K562 (cell line): ENCODE measurements around the gene SH3YL1.

Source experiments
- ELF1 ChIP-seq: fragments of 200-800 bp; sonication (Bioruptor generic); IDR thresholded peaks from 2 replicates; pipeline ENCODE4 v1.6.1; 2016; ENCODE audit warnings: missing genetic modification characterization, missing compliant biosample characterization
- EZH2 ChIP-seq: IDR thresholded peaks from 2 replicates; pipeline ENCODE4 v1.6.1; 2012; ENCODE audit warnings: low read depth, mild to moderate bottlenecking, inconsistent platforms, low read length, borderline replicate concordance
- GTF2F1 ChIP-seq: IDR thresholded peaks from 2 replicates; pipeline ENCODE4 v1.6.1; 2011; ENCODE audit warnings: low read depth, low read length, improper control_type of control experiment
- HMGXB4 ChIP-seq: sonication (generic); formaldehyde crosslinking; IDR thresholded peaks from 2 replicates; pipeline ENCODE4 v1.8.1; 2023; ENCODE audit warnings: mild to moderate bottlenecking, missing genetic modification reagents
- HNRNPK ChIP-seq: fragments of 200-400 bp; formaldehyde crosslinking; IDR thresholded peaks from one replicate; pipeline ENCODE4 v1.6.1; 2018; ENCODE audit warnings: mild to moderate bottlenecking, low read depth, low read length; ENCODE audit not compliant: poor library complexity, severe bottlenecking
- NFIC ChIP-seq: fragments of 450-650 bp; IDR thresholded peaks from 2 replicates; pipeline ENCODE4 v1.6.1; 2017; ENCODE audit warnings: mild to moderate bottlenecking, inconsistent platforms
- NR1H2 ChIP-seq: sonication (generic); formaldehyde crosslinking; IDR thresholded peaks from 2 replicates; pipeline ENCODE4 v1.4.0; 2020; ENCODE audit warnings: mild to moderate bottlenecking, missing genetic modification reagents

- no peak for TF ChIP-seq EZH2
- TF ChIP-seq NR1H2, result no peak
- no peak for TF ChIP-seq HNRNPK
- TF ChIP-seq GTF2F1, result no peak
- TF ChIP-seq HMGXB4 (CRISPR knock-in tag), result no peak
- TF ChIP-seq ELF1 (tag), result no peak
- TF ChIP-seq NFIC, result no peak
Measured at GRCh38 chr2:234421-234820, 29.4 kb downstream of the SH3YL1 start.
